ENCODE results near the gene TNFAIP1. TPM values are rescaled to one million over a fixed set of nuclear protein-coding genes. Genes with fewer than 3 reads are reported as not detected.
A peak's percentile ranks its signal among the peaks of the same experiment; 100 is the strongest.
"Not testable (repeated sequence)": the region's sequence is repeated elsewhere in the genome, so short reads cannot be mapped to it uniquely, and the experiment has no call there.

Gene TNFAIP1
- total RNA-seq, 1 donor from 2014 or later, result 28.5 TPM

GRCh38 chr17:28324267-28324745, 11.3 kb upstream of the TNFAIP1 start:
- DNase-seq (ENCODE audit: low spot score in 2 of 2) (no peak), FAIRE-seq (no peak)

GRCh38 chr17:28324781-28325180, 10.8 kb upstream of the TNFAIP1 start:
- DNase-seq (ENCODE audit: low spot score in 2 of 2) (no peak), FAIRE-seq (no peak)

GRCh38 chr17:28325211-28325610, 10.3 kb upstream of the TNFAIP1 start:
- DNase-seq (ENCODE audit: low spot score in 2 of 2), result no peak
- FAIRE-seq, result no peak

- FAIRE-seq, result no peak
- DNase-seq (ENCODE audit: low spot score in 2 of 2), result no peak
These were observed 9.4 kb upstream of the TNFAIP1 start for GRCh38 chr17:28326114-28326513.

- FAIRE-seq (no peak), DNase-seq (ENCODE audit: low spot score in 2 of 2) (no peak)
These were observed 8.4 kb upstream of the TNFAIP1 start for GRCh38 chr17:28327031-28327607.

- no peak for FAIRE-seq
- no peak for DNase-seq (ENCODE audit: low spot score in 2 of 2)
These were observed 7.9 kb upstream of the TNFAIP1 start for GRCh38 chr17:28327709-28328108.

- DNase-seq (ENCODE audit: low spot score in 2 of 2) (no peak), FAIRE-seq (no peak)
These were observed 7.2 kb upstream of the TNFAIP1 start for GRCh38 chr17:28328325-28328724.

- DNase-seq (ENCODE audit: low spot score in 2 of 2), result no peak
These were observed 4.9 kb upstream of the TNFAIP1 start for GRCh38 chr17:28330671-28331070.

GRCh38 chr17:28331891-28332420, 3.6 kb upstream of the TNFAIP1 start:
- FAIRE-seq (no peak), DNase-seq (ENCODE audit: low spot score in 2 of 2) (no peak)

More at GRCh38 chr17:28330671-28331070, 4.9 kb upstream of the TNFAIP1 start:
- no peak for FAIRE-seq

- FAIRE-seq, result no peak
These were observed 2.3 kb upstream of the TNFAIP1 start for GRCh38 chr17:28333083-28333746.

GRCh38 chr17:28334171-28334570, 1.4 kb upstream of the TNFAIP1 start:
- DNase-seq (ENCODE audit: low spot score in 2 of 2), result no peak
- FAIRE-seq, result no peak

More at GRCh38 chr17:28333083-28333746, 2.3 kb upstream of the TNFAIP1 start:
- DNase-seq (ENCODE audit: low spot score in 2 of 2), result no peak

GRCh38 chr17:28334666-28335200, 828 bp upstream of the TNFAIP1 start:
- no peak for FAIRE-seq
- no peak for DNase-seq (ENCODE audit: low spot score in 2 of 2)

GRCh38 chr17:28335959-28336871, 654 bp downstream of the TNFAIP1 start:
- FAIRE-seq (no peak), DNase-seq (ENCODE audit: low spot score in 2 of 2) (peak in 1 of 2 donors; percentile 52)

GRCh38 chr17:28338056-28338768, 2.7 kb downstream of the TNFAIP1 start:
- FAIRE-seq, result no peak
- no peak for DNase-seq (ENCODE audit: low spot score in 2 of 2)

GRCh38 chr17:28338769-28339212, 3.2 kb downstream of the TNFAIP1 start:
- not testable (repeated sequence) for DNase-seq (ENCODE audit: low spot score in 2 of 2); FAIRE-seq

GRCh38 chr17:28339431-28339830, 3.9 kb downstream of the TNFAIP1 start:
- FAIRE-seq (no peak), DNase-seq (ENCODE audit: low spot score in 2 of 2) (no peak)

- DNase-seq (ENCODE audit: low spot score in 2 of 2), result no peak
- FAIRE-seq, result no peak
These were observed 4.8 kb downstream of the TNFAIP1 start for GRCh38 chr17:28340374-28340773.

GRCh38 chr17:28341516-28341915, 6.0 kb downstream of the TNFAIP1 start:
- DNase-seq (ENCODE audit: low spot score in 2 of 2), result no peak
- FAIRE-seq, result no peak

- FAIRE-seq (no peak), DNase-seq (ENCODE audit: low spot score in 2 of 2) (no peak)
These were observed 6.8 kb downstream of the TNFAIP1 start for GRCh38 chr17:28342313-28342712.

GRCh38 chr17:28343491-28343932, 8.0 kb downstream of the TNFAIP1 start:
- DNase-seq (ENCODE audit: low spot score in 2 of 2) (no peak), FAIRE-seq (no peak)
